GM18873 (cell line): ENCODE results near the gene ATP2B1.

Source experiments
- ATAC-seq: cut with Tn5 transposase; IDR thresholded peaks from one replicate; pipeline ENCODE4 v1.9.1; 2021; ENCODE audit warnings: mild to moderate bottlenecking, moderate library complexity, moderate number of reproducible peaks; ENCODE audit not compliant: unreplicated experiment, low FRiP score

Gene ATP2B1

GRCh38 chr12:89694542-89694941 is 14.1 kb downstream of the ATP2B1 start:
- ATAC-seq, result no peak

- no peak for ATAC-seq
These were observed 14.9 kb downstream of the ATP2B1 start for GRCh38 chr12:89693639-89694202.

- no peak for ATAC-seq
These were observed 16.2 kb downstream of the ATP2B1 start for GRCh38 chr12:89692439-89692838.

- ATAC-seq, result no peak
These were observed 17.0 kb downstream of the ATP2B1 start for GRCh38 chr12:89691659-89692058.

GRCh38 chr12:89690925-89691324 is 17.7 kb downstream of the ATP2B1 start:
- no peak for ATAC-seq

GRCh38 chr12:89689306-89689705 is 19.3 kb downstream of the ATP2B1 start:
- no peak for ATAC-seq

GRCh38 chr12:89686311-89686710 is 22.3 kb downstream of the ATP2B1 start:
- ATAC-seq, result no peak

- ATAC-seq, result no peak
These were observed 23.2 kb downstream of the ATP2B1 start for GRCh38 chr12:89685363-89685972.

GRCh38 chr12:89684136-89684535 is 24.5 kb downstream of the ATP2B1 start:
- ATAC-seq, result no peak

GRCh38 chr12:89682284-89682683 is 26.4 kb downstream of the ATP2B1 start:
- ATAC-seq, result no peak

GRCh38 chr12:89680409-89680808 is 28.2 kb downstream of the ATP2B1 start:
- no peak for ATAC-seq

- no peak for ATAC-seq
These were observed 29.0 kb downstream of the ATP2B1 start for GRCh38 chr12:89679631-89680030.

GRCh38 chr12:89678225-89678624 is 30.4 kb downstream of the ATP2B1 start:
- ATAC-seq, result no peak

GRCh38 chr12:89676930-89677329 is 31.7 kb downstream of the ATP2B1 start:
- ATAC-seq, result no peak

GRCh38 chr12:89674326-89674942 is 34.2 kb downstream of the ATP2B1 start:
- no peak for ATAC-seq

- ATAC-seq, result no peak
These were observed 35.0 kb downstream of the ATP2B1 start for GRCh38 chr12:89673603-89674002.

GRCh38 chr12:89672589-89672979 is 36.1 kb downstream of the ATP2B1 start:
- no peak for ATAC-seq

GRCh38 chr12:89671469-89671868 is 37.2 kb downstream of the ATP2B1 start:
- ATAC-seq, result no peak

- no peak for ATAC-seq
These were observed 39.4 kb downstream of the ATP2B1 start for GRCh38 chr12:89669197-89669596.

GRCh38 chr12:89665556-89665955 is 43.1 kb downstream of the ATP2B1 start:
- no peak for ATAC-seq

GRCh38 chr12:89664441-89664840 is 44.2 kb downstream of the ATP2B1 start:
- ATAC-seq, result no peak
